Midbrain (tissue), 1 donor: ENCODE measurements around the gene ACADVL.

Source experiments
- DNase-seq: peaks from one replicate; lab custom pipeline; 2025; lab: John Stamatoyannopoulos, UW

Gene ACADVL

GRCh38 chr17:7251661-7252175, 32.0 kb downstream of the ACADVL start, which contains the start of gene CTDNEP1:
TSS of gene CTDNEP1 (minus strand) at chr17:7251734. CDS start at chr17:7251296, 438 bp downstream.
- DNase-seq, result peak; percentile 98

- peak; percentile 91 for DNase-seq
These were observed 32.7 kb downstream of the ACADVL start, which contains the start of gene ELP5 for GRCh38 chr17:7252176-7253043. TSS of gene ELP5 (plus strand) at chr17:7252215. CDS start at chr17:7252551, 336 bp downstream.

GRCh38 chr17:7253082-7253481, 33.3 kb downstream of the ACADVL start:
- no peak for DNase-seq

- DNase-seq, result no peak
These were observed 34.8 kb downstream of the ACADVL start for GRCh38 chr17:7254511-7254910.

GRCh38 chr17:7256766-7257456, 37.2 kb downstream of the ACADVL start:
- DNase-seq, result no peak

GRCh38 chr17:7258731-7259554, 39.2 kb downstream of the ACADVL start:
- DNase-seq, result no peak

- no peak for DNase-seq
These were observed 39.8 kb downstream of the ACADVL start for GRCh38 chr17:7259555-7259889.

GRCh38 chr17:7260151-7260550, 40.4 kb downstream of the ACADVL start:
- DNase-seq, result no peak

GRCh38 chr17:7260651-7261378, 41.1 kb downstream of the ACADVL start:
- no peak for DNase-seq

- DNase-seq, result no peak
These were observed 41.8 kb downstream of the ACADVL start for GRCh38 chr17:7261379-7262191.

GRCh38 chr17:7262192-7262934, 42.6 kb downstream of the ACADVL start, which contains the start of gene CLDN7:
TSS of gene CLDN7 (minus strand) at chr17:7262478. CDS start at chr17:7262043, 435 bp downstream.
- DNase-seq, result no peak

GRCh38 chr17:7262935-7263800, 43.4 kb downstream of the ACADVL start:
- no peak for DNase-seq

GRCh38 chr17:7263801-7264078, 44.0 kb downstream of the ACADVL start:
- DNase-seq, result no peak

- no peak for DNase-seq
These were observed 47.0 kb downstream of the ACADVL start for GRCh38 chr17:7266784-7267183.
